GM12892 (cell line): Measurements from ENCODE around the gene SLC9A1.

Experiments
- POLR2A ChIP-seq: IDR thresholded peaks from 2 replicates; pipeline ENCODE4 v1.6.1; 2011; ENCODE audit warnings: low read depth, low read length, control low read depth
- TAF1 ChIP-seq: IDR thresholded peaks from 2 replicates; pipeline ENCODE4 v1.6.1; 2011; ENCODE audit warnings: low read depth, mild to moderate bottlenecking, control low read depth, low read length, borderline replicate concordance

- no peak for TF ChIP-seq POLR2A
- no peak for TF ChIP-seq TAF1
Observed at GRCh38 chr1:27105018-27105417, 49.9 kb downstream of the SLC9A1 start.
